Stimulated activated CD8-positive, alpha-beta memory T cell treated with anti-CD3 and anti-CD28 coated beads, Interleukin-2, amount 100 ng/mL, for 1 hour (primary cell): ENCODE measurements around the gene ZP3.
"Not testable (repeated sequence)": the region's sequence is repeated elsewhere in the genome, so short reads cannot be mapped to it uniquely, and the experiment has no call there.

Experiments
- DNase-seq, 2 donors: peaks; one replicate each; pipeline ENCODE4 v3.0.0-alpha.2; 2020; ENCODE audit warnings: low read depth in 2 of 2

The ZP3 gene

DNA sequence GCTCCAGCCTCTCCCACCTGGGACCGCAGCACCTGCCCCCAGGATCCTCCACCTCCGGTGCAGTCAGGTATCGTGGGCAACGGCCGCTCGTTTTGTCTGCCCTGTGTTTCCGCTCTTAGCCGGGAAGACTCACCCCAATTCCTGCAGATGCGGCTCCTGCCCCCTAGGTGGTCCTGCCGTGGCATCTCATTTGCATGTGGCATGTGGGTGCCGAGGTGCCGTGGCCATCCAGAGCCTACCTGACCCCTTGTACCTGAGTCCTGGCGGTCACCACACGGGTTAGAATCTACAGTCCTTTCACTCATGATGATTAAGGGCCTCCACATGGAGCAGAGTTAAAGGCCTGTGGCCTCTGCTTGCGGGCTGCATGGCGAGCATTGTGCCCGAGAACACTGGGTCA lies 58.3 kb downstream of the ZP3 start:
- DNase-seq: not testable (repeated sequence)

DNA sequence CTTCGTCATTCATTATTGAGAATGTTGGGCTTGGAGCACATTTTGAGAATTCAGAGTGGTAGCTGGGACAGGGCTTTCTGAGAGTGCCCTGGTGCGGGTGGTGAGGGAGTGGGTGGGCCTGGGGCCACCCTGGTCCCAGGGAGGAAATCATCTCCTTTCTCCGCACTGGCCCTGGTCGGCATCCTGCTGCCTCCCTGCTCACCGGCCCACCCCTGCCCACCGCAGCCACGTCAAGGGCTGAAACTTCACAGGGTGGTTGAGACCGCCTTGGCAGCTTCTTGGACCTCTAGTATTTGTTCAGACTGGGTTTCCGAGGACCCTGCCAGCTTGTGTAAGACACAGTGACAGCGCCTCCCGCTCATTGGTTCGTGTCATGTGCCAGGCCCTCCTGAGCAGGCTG lies 59.7 kb downstream of the ZP3 start:
- DNase-seq: not testable (repeated sequence)

DNA sequence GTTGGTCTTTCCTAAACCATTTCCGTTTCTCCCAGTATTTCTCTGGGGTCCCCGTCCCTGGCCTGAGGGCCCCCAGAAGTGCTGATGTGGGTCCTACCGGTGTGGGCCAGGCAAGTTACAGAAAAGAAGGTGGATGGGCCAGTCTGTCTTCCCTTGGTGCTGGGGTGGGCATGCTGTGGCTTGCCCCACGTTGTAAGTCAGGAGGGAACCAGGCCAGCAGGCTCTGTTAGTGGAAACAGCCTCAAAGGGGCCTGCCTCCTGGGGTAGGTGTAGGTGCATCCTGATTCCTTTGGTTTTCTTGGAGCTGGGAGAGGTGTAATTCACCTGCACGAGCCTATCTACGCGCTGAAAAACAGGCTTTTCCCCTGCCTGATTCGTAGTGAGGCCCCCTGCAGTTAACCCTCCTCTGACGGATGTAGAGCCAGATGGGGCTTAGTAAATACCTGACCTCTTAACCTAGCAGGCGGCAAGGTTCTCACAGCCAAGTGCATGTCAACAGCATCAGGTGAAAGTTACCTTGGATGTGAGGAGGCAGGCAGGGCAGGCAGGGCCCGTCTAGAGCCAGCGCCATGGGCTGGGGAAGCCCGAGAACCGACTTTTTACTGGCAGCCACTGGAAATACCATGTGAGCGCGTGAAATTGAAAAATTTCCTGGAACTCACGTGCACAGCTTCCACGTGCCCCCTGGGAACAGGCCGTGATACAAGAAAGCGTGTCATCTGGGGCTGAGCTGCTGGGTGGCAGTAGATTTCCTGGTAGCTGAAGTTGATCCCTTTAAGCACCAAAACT lies 61.3 kb downstream of the ZP3 start:
- not testable (repeated sequence) for DNase-seq

DNA sequence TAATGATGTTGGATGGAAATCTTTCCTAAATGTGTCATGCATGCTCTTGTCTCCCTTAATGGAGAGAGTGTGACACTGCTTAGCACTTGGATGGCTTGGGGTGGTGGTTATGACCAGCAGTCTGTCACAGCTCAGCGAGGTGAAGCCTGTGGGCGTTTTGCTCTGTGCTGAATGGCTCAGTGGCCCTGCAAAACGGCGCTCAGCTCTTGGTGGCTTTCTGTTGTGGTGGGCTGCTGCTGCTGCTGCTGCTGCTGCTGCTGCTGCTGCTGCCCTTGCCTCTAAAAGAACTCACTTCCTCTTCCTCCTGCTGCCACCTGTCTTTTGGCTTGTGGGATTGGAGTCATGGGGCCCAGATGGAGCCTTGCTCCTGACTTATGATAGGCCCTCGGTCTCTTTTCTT lies 61.9 kb downstream of the ZP3 start:
- not testable (repeated sequence) for DNase-seq

DNA sequence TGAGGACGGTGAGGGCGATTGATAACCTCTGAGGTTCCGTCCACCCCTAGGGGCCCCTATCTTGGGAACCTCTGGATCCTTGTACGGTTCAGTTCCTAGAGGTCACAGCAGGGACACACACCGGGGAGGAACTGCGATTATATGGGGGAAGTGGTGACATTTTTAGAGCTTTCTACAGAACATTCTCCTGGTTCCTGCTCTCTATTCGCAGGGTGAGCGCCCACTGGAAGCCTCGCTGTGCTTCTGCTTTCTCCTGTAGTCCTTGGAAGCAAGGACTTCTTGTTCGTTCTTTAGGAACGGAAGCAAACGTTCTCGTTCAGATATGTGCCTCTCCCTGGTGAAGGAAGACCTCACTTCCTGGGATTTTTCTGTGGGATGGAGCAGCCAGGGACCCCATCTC lies 63.2 kb downstream of the ZP3 start:
- not testable (repeated sequence) for DNase-seq
